ENCODE results near the gene WDR19. TPM values are rescaled to one million over a fixed set of nuclear protein-coding genes. Genes with fewer than 3 reads are reported as not detected.
"Not testable (repeated sequence)": the region's sequence is repeated elsewhere in the genome, so short reads cannot be mapped to it uniquely, and the experiment has no call there.

Gene WDR19
- total RNA-seq, 1 experiment from 2014 or later, result 32.5 TPM

DNA sequence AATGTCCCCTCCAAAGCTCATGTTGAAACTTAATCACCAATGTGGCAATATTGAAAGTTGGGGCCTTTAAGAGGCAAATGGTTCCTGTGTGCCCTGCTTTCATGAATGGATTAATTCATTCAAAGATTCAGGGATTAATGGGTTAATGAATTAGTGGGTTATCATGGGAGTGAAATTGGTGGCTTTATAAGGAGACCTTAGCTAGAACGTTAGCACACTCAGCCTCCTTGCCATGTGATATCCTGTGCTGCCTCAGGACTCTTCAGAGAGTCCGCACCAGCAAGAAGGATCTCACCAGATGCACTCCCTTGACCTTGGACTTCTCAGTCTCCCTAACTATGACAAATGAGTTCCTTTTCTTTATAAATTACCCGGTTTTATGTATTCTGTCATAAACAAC lies 2.6 kb upstream of the WDR19 start:
- intact Hi-C loops (cut with micrococcal nuclease), result no loop called here
- no peaks in the 10 kb centered on the region for H3K9me3 Mint-ChIP-seq (ENCODE audit: unreplicated experiment)
- POLR2A ChIA-PET, result no interaction called here
- BruUV-seq (replicated peaks), result no TSS peak
- CTCF ChIA-PET, result interaction anchor here (0.6 to 0.7 kb wide), 3 partner anchors 149 to 1461 kb away, joined by 3 to 4 read pairs (median 4); no protein-coding TSS in a partner anchor
- DNase-seq (ENCODE audit: unreplicated experiment), result no peak
- TF ChIP-seq, protein P1, sequence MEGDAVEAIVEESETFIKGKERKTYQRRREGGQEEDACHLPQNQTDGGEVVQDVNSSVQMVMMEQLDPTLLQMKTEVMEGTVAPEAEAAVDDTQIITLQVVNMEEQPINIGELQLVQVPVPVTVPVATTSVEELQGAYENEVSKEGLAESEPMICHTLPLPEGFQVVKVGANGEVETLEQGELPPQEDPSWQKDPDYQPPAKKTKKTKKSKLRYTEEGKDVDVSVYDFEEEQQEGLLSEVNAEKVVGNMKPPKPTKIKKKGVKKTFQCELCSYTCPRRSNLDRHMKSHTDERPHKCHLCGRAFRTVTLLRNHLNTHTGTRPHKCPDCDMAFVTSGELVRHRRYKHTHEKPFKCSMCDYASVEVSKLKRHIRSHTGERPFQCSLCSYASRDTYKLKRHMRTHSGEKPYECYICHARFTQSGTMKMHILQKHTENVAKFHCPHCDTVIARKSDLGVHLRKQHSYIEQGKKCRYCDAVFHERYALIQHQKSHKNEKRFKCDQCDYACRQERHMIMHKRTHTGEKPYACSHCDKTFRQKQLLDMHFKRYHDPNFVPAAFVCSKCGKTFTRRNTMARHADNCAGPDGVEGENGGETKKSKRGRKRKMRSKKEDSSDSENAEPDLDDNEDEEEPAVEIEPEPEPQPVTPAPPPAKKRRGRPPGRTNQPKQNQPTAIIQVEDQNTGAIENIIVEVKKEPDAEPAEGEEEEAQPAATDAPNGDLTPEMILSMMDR (IDR thresholded peaks at IDR 0.05; ENCODE audit: unreplicated experiment), result no peak
- H3K36me3 Mint-ChIP-seq (ENCODE audit: insufficient read depth, unreplicated experiment), result no peaks in the 10 kb centered on the region
- no peaks in the 10 kb centered on the region for H3K27me3 Mint-ChIP-seq (ENCODE audit: insufficient read depth, unreplicated experiment)
- H3K27ac Mint-ChIP-seq (ENCODE audit: low read depth, unreplicated experiment), result no peak overlapping the region
- no peaks in the 10 kb centered on the region for H3K4me1 Mint-ChIP-seq (ENCODE audit: insufficient read depth, unreplicated experiment)
- H3K4me3 Mint-ChIP-seq (ENCODE audit: unreplicated experiment), result no peak overlapping the region

DNA sequence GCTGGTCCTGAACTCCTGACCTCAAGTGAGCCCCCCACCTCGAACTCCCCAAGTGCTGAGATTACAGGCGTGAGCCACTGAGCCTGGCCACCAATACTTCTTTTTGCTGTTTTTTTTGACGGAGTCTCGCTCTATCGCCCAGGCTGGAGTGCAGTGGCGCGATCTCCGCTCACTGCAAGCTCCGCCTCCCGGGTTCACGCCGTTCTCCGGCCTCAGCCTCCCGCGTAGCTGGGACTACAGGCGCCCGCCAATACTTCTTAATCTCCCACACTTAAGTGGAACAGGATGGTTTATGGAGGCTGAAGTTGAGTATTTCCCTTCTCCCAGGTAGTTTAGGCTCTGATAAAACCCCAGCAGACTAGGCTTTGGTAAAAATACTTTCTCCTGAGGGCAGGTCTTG lies 1.7 kb upstream of the WDR19 start:
- intact Hi-C loops (cut with micrococcal nuclease); H3K4me3 Mint-ChIP-seq (ENCODE audit: unreplicated experiment); H3K27me3 Mint-ChIP-seq (ENCODE audit: insufficient read depth, unreplicated experiment); POLR2A ChIA-PET; BruUV-seq (replicated peaks); DNase-seq (ENCODE audit: unreplicated experiment); H3K36me3 Mint-ChIP-seq (ENCODE audit: insufficient read depth, unreplicated experiment); H3K27ac Mint-ChIP-seq (ENCODE audit: low read depth, unreplicated experiment); H3K9me3 Mint-ChIP-seq (ENCODE audit: unreplicated experiment); H3K4me1 Mint-ChIP-seq (ENCODE audit: insufficient read depth, unreplicated experiment): not testable (repeated sequence)
- CTCF ChIA-PET, result interaction anchor here (0.6 to 0.7 kb wide), 2 partner anchors 132 to 150 kb away, joined by 3 to 5 read pairs; no protein-coding TSS in a partner anchor

DNA sequence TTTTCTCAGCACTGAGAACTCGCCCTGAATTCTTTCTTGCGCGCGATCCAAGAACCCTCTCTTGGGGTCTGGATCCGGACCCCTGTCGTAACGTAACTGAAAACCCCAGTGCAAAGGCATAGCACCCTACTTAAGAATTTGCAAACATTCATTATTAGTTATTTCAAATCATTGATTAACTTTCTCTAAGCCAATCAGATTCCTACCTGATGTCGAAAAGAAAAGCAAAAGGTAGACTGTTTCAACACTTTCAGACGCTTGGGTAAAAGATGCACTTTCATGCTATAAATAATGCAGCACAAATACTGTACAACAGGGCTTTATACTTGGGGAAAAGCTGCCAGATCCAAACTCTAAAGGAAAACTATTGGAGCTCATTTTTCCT lies 817 bp upstream of the WDR19 start:
- TF ChIP-seq, protein P1 (IDR thresholded peaks at IDR 0.05; ENCODE audit: unreplicated experiment), result no peak
- Mint-ChIP-seq H3K9me3 (ENCODE audit: unreplicated experiment) (no peaks in the 10 kb centered on the region), H3K27ac (ENCODE audit: low read depth, unreplicated experiment) (no peak overlapping the region), H3K27me3 (ENCODE audit: insufficient read depth, unreplicated experiment) (no peaks in the 10 kb centered on the region), H3K36me3 (ENCODE audit: insufficient read depth, unreplicated experiment) (peaks cover 12% of the 10 kb centered on the region), H3K4me1 (ENCODE audit: insufficient read depth, unreplicated experiment) (no peaks in the 10 kb centered on the region), H3K4me3 (ENCODE audit: unreplicated experiment) (no peak overlapping the region)
- POLR2A ChIA-PET, result interaction anchor here (0.6 to 2.9 kb wide), 9 partner anchors 9 to 291 kb away, joined by 3 to 12 read pairs (median 5); no protein-coding TSS in a partner anchor
- TSS peak; percentile 66 for BruUV-seq (replicated peaks)
- intact Hi-C loops (cut with micrococcal nuclease), result no loop called here
- CTCF ChIA-PET, result interaction anchor here (0.7 to 2.5 kb wide), 7 partner anchors 9 to 423 kb away, joined by 3 to 19 read pairs (median 3); no protein-coding TSS in a partner anchor
- no peak for DNase-seq (ENCODE audit: unreplicated experiment)

DNA sequence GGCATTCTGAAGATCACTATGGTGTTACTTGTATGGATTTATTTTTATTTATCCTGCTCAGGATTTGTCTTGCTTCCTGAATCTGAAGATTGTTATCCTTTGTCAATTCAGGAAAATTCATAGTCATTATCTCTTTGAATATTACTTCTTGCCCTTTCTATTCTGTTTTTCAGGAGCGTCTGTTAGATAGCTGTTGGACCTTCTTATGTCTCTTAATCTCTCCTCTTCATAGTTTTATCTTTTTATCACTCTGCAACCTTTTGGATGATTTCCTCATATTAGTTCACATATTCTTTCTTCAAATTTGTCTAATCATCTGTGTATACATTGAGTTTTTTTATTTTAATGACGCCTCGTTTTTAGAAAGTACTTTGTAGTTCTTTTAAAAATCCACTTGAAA lies 19.6 kb downstream of the WDR19 start:
- ChIA-PET POLR2A (interaction anchor here (1.2 kb wide), 1 partner anchor 14 kb away, joined by 3 read pairs; no protein-coding TSS in a partner anchor), CTCF (no interaction called here)
- H3K27me3 Mint-ChIP-seq (ENCODE audit: insufficient read depth, unreplicated experiment), result no peaks in the 10 kb centered on the region
- no peak for DNase-seq (ENCODE audit: unreplicated experiment)
- H3K27ac Mint-ChIP-seq (ENCODE audit: low read depth, unreplicated experiment), result no peak overlapping the region
- peaks cover 9% of the 10 kb centered on the region for H3K9me3 Mint-ChIP-seq (ENCODE audit: unreplicated experiment)
- no peaks in the 10 kb centered on the region for H3K4me1 Mint-ChIP-seq (ENCODE audit: insufficient read depth, unreplicated experiment)
- H3K36me3 Mint-ChIP-seq (ENCODE audit: insufficient read depth, unreplicated experiment), result peaks cover 49% of the 10 kb centered on the region
- BruUV-seq (replicated peaks), result no TSS peak
- H3K4me3 Mint-ChIP-seq (ENCODE audit: unreplicated experiment), result no peak overlapping the region
- TF ChIP-seq, protein P1 (IDR thresholded peaks at IDR 0.05; ENCODE audit: unreplicated experiment), result no peak
- intact Hi-C loops (cut with micrococcal nuclease), result no loop called here

Data from MCF 10A (cell line).